ENCODE results near the gene METTL17. TPM values are rescaled to one million over a fixed set of nuclear protein-coding genes. Genes with fewer than 3 reads are reported as not detected.
"Not testable (repeated sequence)": the region's sequence is repeated elsewhere in the genome, so short reads cannot be mapped to it uniquely, and the experiment has no call there.

METTL17 gene
- 29.0 TPM for total RNA-seq

DNA sequence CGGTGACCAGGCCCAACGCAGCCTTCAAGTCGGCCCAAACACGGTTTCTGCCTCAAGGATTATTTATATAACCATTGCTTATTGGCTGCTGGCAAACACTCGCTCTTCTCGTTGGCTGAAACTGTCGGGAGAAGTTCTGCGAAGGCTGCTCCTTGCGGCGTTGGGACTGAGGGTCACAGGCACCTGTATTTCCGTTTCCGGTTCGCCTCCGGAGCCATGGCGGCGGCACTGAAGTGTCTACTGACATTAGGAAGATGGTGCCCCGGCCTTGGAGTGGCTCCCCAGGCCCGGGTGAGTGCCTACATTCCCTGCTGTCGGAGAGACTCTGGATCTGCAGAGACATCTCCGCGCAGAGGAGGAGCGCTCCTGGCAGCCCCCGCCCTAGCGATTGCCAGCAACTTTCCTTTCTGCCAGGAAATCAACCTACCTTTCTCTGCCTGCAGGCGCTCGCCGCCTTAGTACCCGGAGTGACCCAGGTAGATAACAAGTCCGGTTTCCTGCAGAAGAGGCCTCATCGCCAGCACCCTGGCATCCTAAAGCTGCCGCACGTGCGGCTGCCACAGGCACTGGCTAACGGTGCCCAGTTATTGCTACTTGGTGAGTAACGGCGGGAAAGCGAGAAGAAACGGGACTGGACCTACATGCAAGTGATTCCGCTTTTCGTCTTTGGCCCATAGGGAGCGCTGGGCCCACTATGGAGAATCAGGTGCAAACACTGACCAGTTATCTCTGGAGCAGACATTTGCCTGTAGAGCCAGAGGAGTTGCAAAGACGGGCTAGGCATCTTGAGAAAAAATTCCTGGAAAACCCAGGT lies at the start of gene METTL17:
Gene METTL17 (plus strand): TSS at position 194 of the 814 bp plus-strand sequence. CDS start 23 bp downstream, at position 217.
- peak; percentile 87 for DNase-seq

DNA sequence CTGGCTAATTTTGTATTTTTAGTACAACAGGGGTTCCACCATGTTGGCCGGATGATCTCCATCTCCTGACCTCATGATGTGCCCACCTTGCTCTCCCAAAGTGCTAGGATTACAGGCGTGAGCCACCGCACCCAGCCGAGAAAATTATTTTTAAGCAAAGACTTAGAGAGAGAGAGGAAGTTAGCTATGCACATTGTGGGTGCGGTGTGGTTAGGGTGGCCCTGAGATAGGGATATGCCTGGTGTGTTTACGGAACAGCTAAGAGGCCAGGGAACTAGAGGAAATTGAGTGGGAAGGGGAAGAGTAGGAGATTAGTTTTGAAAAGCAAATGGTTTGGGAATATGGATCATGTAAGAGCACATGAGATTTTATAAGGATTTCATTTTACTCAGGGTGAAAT lies 44.6 kb upstream of the METTL17 start:
- DNase-seq, result not testable (repeated sequence)

DNA sequence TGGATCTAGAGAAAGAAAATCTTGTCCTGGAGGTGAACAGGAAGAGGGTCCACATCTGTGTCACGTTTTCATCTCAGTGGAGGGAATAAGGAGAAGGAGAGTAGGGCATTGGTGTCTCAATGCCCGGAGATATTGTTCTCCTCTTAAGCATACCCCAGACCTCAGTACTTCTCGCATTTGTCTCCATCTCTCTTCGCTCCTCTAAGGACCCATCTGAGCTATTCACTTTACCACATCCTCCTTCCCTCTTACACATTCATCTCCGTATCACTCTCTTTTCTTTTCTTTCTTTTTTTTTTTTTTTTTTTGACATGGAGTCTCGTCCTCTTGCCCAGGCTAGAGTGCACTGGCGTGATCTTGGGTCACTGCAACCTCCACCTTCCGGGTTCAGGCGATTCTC lies 43.1 kb upstream of the METTL17 start:
- not testable (repeated sequence) for DNase-seq

- not testable (repeated sequence) for DNase-seq
Observed at GRCh38 chr14:20954736-20955537, 34.8 kb upstream of the METTL17 start, which contains the start of gene RNASE2. Gene RNASE2 (plus strand): TSS chr14:20955487. CDS start chr14:20955772, 285 bp downstream.

- DNase-seq, result peak; percentile 2
Observed at GRCh38 chr14:20955538-20955873, 34.3 kb upstream of the METTL17 start.

DNA sequence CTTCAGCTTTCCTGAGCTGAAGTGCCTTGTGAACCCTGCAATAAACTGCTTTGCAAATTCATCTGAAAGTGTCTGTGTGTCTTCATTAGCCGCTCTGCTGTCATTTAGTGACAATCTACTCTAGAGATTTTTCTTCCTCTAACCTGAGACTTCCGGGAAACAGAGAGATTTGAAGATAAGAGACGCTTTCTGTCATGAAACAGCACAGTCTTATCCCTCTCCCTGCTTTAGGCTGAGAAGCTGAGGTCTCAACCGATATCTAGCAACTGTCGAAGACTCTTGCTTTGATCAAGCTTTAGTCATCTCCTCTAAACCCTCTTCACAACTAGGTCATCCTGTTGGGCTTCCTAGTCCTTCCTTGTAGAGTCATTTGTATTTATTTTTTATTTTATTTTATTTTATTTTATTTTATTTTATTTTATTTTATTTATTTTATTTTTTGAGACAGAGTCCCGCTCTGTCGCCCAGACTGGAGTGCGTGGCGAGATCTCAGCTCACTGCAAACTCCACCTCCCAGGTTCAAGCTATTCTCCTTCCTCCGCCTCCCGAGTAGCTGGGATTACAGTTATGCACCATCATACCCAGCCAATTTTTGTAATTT lies 33.3 kb upstream of the METTL17 start:
- DNase-seq, result no peak

DNA sequence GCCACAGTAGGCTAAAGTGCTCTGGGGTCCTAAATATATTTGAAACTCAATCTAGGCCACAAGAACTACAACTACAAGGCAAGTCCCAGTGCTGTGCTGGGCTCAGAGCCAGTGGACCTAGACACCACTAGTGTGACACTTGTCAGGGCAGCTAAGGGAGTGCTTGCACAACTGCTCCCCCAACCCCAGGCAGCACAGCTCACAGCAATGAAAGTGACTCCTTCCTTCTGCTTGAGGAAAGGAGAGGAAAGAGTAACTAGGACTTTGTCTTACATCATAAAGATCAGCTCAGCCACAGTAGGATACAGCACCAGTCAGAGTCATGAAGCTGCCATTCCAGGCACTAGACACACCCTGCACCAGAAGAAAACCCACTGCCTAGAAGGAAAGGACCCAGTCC lies 30.8 kb upstream of the METTL17 start:
- DNase-seq, result not testable (repeated sequence)

GRCh38 chr14:20969336-20969735 lies 20.4 kb upstream of the METTL17 start:
- DNase-seq, result no peak

- DNase-seq, result no peak
Observed at GRCh38 chr14:20970647-20970982, 19.2 kb upstream of the METTL17 start.

DNA sequence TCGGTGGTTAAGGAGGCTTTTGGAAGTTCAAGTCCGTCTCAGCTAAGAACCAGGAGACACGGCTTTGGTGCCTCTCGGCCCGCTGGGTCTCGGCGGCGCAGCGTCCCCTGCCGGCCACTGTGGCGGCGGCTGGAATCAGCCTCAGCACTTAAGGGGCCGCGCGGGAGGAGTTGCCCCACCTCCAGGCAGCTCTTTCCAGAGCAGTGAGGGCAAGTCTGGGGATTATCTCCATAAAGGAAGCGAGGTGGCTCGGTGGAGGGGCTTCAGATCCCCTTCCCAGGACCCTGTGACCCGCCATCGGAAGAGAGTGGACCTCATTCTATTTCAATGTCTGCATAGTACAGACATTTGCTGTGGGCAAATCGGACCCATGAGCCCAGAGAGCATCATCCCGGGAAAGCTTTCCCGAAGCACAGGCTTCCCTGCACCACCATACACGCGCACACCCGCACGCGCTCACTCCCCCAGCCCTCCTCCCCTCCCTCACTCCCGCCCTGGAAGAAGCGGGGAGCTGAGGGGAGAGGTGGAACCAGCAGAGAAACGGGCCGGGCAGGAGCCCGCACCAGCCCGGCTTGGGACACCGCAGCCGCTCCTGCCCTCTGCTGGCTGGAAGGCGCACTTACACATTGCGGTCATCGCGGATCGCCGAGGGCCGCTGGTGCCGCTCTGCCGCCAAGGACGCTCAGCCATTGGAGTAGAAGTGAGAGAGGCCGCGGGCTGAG lies 18.6 kb upstream of the METTL17 start:
- DNase-seq, result peak; percentile 76

DNA sequence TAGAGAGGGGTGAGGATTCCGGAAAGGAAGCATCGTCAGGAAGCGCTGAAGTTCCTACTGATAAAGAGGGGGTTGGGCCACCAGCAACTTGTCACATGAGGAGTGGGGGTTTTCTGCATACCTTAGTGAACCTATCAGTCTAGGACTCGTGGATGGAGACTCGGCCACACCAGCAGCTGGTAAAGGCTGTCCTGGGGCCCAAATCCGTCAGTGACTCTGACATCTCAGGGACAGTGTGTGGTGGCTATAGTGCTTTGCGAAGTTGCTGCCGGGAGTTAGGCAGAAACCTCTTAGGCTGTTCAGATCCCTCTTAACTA lies 18.1 kb upstream of the METTL17 start:
- no peak for DNase-seq

DNA sequence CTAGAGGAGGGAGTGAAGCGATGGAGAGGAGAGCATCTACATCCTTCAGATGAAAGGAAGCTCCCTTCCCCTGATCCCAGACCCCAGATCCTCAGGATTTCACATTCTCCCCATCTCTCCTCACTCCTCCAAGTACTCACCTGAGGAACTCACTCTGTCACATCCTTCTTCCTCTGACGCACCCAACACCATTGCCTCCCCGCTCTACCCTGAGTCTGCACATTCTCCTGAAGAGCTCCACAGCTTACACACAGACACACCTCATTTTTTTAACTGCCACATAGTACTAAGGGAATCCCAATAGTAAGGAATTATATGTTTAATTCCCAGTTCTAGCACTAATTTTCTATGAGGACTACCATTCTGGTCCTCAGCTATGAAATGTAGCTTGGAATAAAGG lies 16.3 kb upstream of the METTL17 start:
- no peak for DNase-seq

DNA sequence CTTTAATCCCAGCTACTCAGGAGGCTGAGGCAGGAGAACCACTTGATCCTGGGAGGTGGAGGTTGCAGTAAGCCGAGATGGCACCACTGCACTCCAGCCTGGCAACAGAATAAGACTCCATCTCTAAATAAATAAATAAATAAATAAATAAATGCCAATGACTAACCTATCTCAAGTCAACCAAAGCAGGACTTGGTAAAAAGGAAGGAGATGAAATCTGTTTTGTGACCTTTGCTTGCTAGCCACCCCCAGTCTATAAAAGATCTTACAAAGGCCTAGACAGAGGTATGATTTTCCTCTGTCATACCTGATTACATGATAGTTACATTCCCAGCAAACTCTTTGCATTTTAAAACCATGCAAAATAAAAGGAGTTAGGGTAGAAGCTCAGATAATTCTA lies 13.5 kb upstream of the METTL17 start:
- no peak for DNase-seq

DNA sequence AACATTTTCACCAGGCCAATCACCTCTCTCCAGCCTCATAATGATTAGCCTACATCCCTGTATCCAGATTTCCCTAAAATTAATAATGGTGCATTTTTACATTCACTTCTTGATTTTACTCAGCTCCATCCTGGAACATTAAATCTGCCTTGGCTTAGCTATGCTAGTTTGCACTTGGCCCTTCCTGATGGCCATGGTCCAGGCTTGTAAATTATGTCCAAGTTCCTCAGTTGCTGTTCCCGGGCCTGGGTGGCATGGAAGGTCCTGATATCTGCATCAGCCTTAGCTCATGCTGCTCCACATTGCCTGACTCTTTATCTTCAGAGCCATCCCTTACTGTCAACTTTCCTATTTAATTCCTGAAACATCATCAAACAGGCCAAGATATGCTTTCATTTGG lies 11.1 kb upstream of the METTL17 start:
- DNase-seq, result no peak

DNA sequence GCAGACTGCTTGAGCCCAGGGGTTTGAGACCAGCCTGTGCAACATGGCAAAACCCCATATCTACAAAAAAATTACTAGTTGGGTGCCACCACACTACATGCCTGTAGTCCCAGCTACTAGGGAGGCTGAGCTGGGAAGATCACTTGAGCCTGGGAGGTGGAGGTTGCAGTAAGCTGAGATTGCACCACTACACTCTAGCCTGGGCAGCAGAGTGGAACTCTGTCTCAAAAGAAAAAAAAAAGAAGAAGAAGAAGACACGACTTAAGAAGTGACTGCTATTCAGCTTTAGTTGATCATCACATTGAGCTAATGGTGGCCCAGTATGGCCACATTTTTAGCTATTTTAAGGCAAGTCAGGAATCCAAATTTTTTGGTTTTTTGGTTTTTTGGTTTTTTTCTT lies 8.9 kb upstream of the METTL17 start:
- DNase-seq, result no peak

DNA sequence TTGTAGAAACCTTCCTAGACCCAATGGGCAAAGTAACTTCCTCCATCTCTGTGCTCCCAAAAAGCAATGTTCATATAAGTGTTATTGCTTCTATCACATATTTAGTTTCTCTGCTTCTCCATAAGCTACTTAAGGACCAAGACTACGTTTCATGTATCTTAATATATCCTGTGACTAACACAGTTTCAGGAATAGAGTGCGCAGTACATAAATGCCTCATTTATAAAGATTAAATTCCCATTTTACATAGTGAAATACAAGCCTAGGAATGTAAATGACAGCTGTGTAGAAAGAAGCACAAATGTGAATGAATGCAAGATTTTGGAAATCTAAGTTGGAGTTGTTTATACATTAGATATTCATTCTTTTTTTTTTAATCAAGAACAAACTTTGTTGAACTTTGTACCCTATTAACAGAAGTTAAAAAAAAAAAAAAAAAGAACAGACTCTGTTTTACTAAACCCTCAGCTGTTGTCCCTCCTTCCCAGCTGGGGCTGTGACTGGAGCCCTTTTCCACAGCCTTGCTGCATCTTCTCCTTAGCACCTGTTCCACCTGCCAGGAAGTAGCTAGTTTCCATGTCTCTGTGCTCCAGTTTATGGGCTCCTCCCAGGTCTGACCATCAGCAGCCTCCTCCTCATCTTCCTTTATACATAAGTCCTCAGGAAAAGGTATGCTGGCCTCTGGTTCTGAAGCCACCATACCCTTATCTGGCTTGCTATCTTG lies 7.0 kb upstream of the METTL17 start:
- DNase-seq, result no peak

DNA sequence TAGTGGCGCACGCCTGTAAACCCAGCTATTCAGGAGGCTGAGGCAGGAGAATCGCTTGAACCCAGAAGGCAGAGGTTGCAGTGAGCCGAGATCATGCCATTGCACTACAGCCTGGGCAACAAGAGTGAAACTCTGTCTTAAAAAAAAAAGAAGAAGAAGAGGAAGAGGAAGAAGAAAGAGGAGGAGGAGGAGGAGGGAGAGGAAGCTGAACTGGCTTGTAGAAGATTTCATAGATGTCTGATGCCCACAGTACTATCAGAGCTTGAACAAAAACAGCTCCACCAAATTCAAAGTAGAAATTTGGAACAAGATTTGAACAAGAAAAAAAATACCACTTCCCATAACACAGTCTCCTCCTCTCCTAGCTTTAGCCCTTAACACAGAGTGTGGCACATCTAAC lies 4.1 kb upstream of the METTL17 start:
- not testable (repeated sequence) for DNase-seq

DNA sequence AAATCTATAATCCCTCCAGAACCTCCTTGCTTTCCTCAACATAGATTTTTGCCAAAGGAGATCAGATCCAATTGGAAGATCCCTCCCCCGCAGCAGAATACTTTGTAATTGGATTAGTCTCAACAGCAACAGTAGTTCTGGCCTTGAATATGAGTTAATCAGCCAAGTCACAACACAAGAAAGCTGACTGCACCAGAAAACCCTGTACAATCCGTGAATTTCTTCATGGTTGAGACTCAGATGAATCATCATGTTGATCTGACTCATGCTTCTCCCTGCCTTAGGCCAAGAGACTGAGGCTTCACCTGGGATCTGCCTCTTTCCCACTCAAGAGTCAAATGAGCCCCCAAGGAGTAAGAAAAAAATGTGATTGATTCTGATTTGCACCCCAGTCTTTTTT lies 3.0 kb upstream of the METTL17 start:
- DNase-seq, result peak; percentile 9

- DNase-seq, result no peak
Observed at GRCh38 chr14:20988717-20989470, 886 bp upstream of the METTL17 start.

DNA sequence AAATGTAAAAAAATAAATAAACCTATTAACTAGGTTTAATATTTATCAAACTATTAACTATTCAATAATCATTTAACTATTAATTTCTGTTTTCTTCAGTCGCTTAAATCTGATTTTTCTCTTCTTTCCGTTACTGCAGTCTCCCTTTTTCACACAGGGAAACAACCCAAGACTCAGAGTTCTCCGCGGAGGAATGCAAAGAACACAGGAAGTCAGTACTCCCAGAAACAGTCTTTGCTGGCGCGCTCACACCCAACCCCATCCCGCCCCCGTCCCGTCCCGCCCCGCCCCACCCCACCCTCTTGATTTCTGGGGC lies 351 bp upstream of the METTL17 start:
- no peak for DNase-seq

DNA sequence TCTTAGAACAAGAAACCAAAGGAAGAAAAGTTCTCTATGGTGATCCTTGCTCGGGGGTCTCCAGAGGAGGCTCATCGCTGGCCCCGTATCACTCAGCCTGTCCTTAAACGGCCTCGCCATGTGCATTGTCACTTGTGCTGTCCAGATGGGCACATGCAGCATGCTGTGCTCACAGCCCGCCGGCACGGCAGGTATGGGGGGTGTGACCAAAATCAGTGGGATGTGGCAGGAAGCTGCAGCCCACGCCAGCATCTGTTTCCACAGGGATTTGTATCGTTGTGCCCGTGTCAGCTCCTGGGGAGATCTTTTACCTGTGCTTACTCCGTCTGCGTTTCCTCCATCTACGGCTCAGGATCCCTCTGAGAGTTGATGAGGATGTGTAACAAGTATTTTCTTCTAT lies 6.7 kb downstream of the METTL17 start:
- DNase-seq, result no peak

GRCh38 chr14:20997115-20997514 lies 7.3 kb downstream of the METTL17 start:
- DNase-seq, result no peak

All from occipital lobe (tissue), 2 donors.